Colonic mucosa (tissue), 4 donors: ENCODE measurements around the gene MFF. TPM values are rescaled to one million over a fixed set of nuclear protein-coding genes. Genes with fewer than 3 reads are reported as not detected.

Experiments
- DNase-seq: peaks from one replicate; pipeline ENCODE4 v3.0.0-alpha.2; 2020
- H3K27ac ChIP-seq: fragments of 200-600 bp; one replicate; pipeline ENCODE4 v1.8.0; 2021
- H3K27me3 ChIP-seq: fragments of 200-600 bp; one replicate; pipeline ENCODE4 v1.8.0; 2021
- H3K36me3 ChIP-seq: fragments of 200-600 bp; one replicate; pipeline ENCODE4 v1.8.0; 2021
- H3K4me1 ChIP-seq: fragments of 200-600 bp; one replicate; pipeline ENCODE4 v1.8.0; 2021; ENCODE audit warnings: mild to moderate bottlenecking
- H3K4me3 ChIP-seq: fragments of 200-600 bp; one replicate; pipeline ENCODE4 v1.8.0; 2021
- H3K9ac ChIP-seq, 2 donors: one replicate each; pipeline ENCODE4 v1.7.0; 2013; ENCODE audit warnings: control low read depth in 2 of 2, low read depth in 2 of 2, low read length in 2 of 2
- H3K9me3 ChIP-seq: fragments of 200-600 bp; one replicate; pipeline ENCODE4 v1.8.0; 2021
- intact Hi-C: fragments of 100-400 bp; cut with DNase I; formaldehyde crosslinking; loops from one replicate; pipeline ENCODE4 v1.14.1; 2022
- total RNA-seq, 2 donors: library from RNA; stranded (reverse); fragmentation: NEBNext Ultra II Directional in 1 of 2; extraction: Animal tissue kit (Norgen Biotek cat#: 25700) in 1 of 2; gene quantifications; one replicate each; pipeline ENCODE4 v1.2.1, GENCODE V29; 2021
- TF ChIP-seq, protein P1 (sequence below): fragments of 200-600 bp; IDR thresholded peaks from one replicate; pipeline ENCODE4 v1.8.0; 2022; ENCODE audit warnings: antibody characterized with exemption, mild to moderate bottlenecking
- donor health status: healthy.
- donor health status: DM: no; HTN: no; CAD: no.
- donor health status: DM: no; HTN: no; CAD: no.

The MFF gene
- total RNA-seq, 2 donors from 2014 or later: 72.2 to 79.1 TPM

DNA sequence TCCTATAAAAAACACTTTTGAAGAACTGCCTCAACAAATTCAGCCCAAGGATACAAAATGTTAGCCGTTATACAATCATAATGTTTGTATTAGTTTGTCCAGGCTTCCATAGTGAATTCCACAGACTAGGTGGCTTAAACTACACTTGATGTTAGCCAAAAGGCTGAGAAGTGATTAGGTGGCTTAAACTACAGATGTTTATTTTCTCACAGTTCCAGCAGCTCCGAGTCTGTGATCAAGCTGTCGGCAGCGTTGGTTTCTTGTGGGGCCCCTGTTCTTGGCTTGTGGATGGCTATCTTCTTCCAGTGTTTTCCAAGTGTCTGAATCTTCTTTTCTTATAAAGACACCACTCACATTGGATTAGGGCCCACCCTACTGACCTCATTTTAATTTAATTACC lies 31.5 kb upstream of the MFF start:
- H3K9me3 ChIP-seq: no peaks in the 10 kb centered on the region
- no peak for DNase-seq
- no peaks in the 10 kb centered on the region for H3K4me1 ChIP-seq
- H3K4me3 ChIP-seq: no peak overlapping the region
- intact Hi-C loops: no loop called here
- H3K9ac ChIP-seq: no peak overlapping the region
- H3K27me3 ChIP-seq: no peaks in the 10 kb centered on the region
- H3K36me3 ChIP-seq: no peaks in the 10 kb centered on the region
- TF ChIP-seq, protein P1, sequence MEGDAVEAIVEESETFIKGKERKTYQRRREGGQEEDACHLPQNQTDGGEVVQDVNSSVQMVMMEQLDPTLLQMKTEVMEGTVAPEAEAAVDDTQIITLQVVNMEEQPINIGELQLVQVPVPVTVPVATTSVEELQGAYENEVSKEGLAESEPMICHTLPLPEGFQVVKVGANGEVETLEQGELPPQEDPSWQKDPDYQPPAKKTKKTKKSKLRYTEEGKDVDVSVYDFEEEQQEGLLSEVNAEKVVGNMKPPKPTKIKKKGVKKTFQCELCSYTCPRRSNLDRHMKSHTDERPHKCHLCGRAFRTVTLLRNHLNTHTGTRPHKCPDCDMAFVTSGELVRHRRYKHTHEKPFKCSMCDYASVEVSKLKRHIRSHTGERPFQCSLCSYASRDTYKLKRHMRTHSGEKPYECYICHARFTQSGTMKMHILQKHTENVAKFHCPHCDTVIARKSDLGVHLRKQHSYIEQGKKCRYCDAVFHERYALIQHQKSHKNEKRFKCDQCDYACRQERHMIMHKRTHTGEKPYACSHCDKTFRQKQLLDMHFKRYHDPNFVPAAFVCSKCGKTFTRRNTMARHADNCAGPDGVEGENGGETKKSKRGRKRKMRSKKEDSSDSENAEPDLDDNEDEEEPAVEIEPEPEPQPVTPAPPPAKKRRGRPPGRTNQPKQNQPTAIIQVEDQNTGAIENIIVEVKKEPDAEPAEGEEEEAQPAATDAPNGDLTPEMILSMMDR: no peak
- H3K27ac ChIP-seq: no peak overlapping the region

DNA sequence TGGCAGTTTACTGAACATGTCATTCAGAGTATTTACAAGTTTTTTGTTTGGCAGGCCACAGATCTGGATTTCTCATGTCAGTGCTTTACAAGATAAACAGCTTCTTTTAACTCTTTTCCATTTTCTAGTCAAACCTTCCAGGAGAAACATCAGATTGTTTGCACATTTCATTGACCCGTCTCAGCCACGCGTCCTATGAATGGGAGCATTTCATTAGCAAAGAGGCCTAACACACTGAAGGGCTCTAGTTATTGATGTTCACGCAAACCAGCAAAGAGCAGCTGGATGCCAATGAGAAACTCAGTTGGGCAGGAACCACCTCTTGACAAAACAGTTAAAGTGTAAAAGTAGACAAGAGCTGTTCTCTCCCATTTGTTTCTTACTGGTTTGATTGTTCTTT lies 29.2 kb upstream of the MFF start:
- intact Hi-C loops: no loop called here
- H3K27me3 ChIP-seq: no peaks in the 10 kb centered on the region
- no peaks in the 10 kb centered on the region for H3K4me1 ChIP-seq
- H3K4me3 ChIP-seq: no peak overlapping the region
- H3K9me3 ChIP-seq: no peaks in the 10 kb centered on the region
- no peak for DNase-seq
- TF ChIP-seq, protein P1: no peak
- no peak overlapping the region for H3K9ac ChIP-seq
- no peak overlapping the region for H3K27ac ChIP-seq
- H3K36me3 ChIP-seq: no peaks in the 10 kb centered on the region

DNA sequence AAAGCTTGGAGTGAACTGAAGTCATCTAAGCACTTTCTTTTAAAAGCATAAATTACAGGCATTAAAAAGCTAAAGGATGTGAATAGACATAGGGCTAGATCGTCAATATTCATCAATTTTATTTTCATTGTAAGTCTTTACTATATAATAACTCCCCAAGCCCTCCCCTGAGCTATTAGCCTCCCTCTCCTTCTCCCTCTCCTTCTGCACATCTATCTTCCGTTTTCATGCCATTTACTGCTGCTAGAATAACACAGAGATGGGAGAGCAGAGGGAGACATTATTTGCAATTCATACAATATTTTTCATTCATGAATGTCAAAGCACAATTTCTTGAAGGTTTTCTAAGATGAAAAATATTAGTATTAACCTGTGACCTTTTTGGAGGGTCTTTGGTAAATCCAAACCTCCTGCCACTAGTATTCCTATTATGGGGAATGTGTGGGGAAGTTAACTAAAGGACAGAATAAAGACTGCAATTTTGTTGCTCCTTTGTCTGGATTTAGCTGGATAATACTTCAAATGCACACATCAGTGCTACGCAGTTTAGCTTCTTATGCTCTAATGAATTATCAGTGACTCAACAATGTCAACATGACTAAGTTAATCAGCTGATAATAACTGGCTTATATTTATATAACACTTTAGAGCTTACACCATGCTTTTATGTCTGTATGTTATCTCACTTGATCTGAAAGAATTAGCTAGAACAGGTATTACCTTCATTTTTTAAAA lies 28.2 kb upstream of the MFF start:
- Histone ChIP-seq H3K27me3 (no peaks in the 10 kb centered on the region), H3K27ac (no peak overlapping the region), H3K9me3 (no peaks in the 10 kb centered on the region), H3K9ac (no peak overlapping the region), H3K4me3 (no peak overlapping the region), H3K4me1 (no peaks in the 10 kb centered on the region), H3K36me3 (no peaks in the 10 kb centered on the region)
- no peak for DNase-seq
- TF ChIP-seq, protein P1: no peak
- intact Hi-C loops: no loop called here

DNA sequence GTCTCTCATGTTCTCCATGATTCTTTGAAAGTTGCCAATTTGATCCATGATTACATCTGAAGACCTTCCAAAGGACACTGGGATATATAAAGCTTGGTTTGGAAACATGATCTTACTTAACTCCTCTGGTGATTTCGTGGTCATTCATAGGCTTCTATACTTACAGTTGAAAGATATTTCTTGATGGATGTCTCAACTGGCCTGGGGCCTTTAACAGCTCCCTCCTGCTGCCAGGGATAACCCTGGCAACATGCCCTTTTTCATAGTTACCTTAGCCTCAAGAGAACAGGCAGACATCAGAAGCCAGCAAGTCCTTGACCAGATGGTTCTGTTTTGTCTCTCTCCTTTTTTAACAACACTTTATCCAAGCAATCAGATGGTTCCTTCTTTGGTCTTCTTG lies 23.5 kb upstream of the MFF start:
- Histone ChIP-seq H3K4me1 (no peaks in the 10 kb centered on the region), H3K9me3 (no peaks in the 10 kb centered on the region), H3K4me3 (no peak overlapping the region), H3K9ac (no peak overlapping the region), H3K36me3 (no peaks in the 10 kb centered on the region), H3K27me3 (no peaks in the 10 kb centered on the region), H3K27ac (no peak overlapping the region)
- intact Hi-C loops: no loop called here
- TF ChIP-seq, protein P1: no peak
- no peak for DNase-seq

DNA sequence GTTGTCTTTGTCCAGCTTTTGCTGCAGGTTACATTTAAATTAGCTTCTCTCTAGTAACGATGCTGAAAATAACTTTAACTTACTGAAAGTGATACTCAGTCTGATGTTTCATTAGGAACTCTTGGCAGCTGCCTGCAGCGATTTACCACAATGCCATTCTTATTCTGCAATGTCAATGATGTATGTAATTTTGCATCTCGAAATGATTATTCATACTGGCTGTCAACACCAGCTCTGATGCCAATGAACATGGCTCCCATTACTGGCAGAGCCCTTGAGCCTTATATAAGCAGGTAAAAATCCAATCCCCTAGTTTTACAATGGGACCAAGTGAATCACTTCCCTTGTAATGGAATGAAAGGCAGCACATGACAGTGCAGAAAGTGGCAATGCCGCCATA lies 16.3 kb upstream of the MFF start:
- H3K4me3 ChIP-seq: no peak overlapping the region
- H3K4me1 ChIP-seq: no peaks in the 10 kb centered on the region
- H3K9me3 ChIP-seq: no peaks in the 10 kb centered on the region
- TF ChIP-seq, protein P1: no peak
- intact Hi-C loops: no loop called here
- no peaks in the 10 kb centered on the region for H3K27me3 ChIP-seq
- H3K36me3 ChIP-seq: no peaks in the 10 kb centered on the region
- no peak for DNase-seq
- no peak overlapping the region for H3K27ac ChIP-seq
- no peak overlapping the region for H3K9ac ChIP-seq
